ENCODE measurements around the gene COL19A1. TPM values are rescaled to one million over a fixed set of nuclear protein-coding genes. Genes with fewer than 3 reads are reported as not detected.

The COL19A1 gene
- total and polyA plus RNA-seq, 9 of the 15 experiments (the other 6 are each of a cell fraction or from before 2014, with no cell fraction given), result not detected

DNA sequence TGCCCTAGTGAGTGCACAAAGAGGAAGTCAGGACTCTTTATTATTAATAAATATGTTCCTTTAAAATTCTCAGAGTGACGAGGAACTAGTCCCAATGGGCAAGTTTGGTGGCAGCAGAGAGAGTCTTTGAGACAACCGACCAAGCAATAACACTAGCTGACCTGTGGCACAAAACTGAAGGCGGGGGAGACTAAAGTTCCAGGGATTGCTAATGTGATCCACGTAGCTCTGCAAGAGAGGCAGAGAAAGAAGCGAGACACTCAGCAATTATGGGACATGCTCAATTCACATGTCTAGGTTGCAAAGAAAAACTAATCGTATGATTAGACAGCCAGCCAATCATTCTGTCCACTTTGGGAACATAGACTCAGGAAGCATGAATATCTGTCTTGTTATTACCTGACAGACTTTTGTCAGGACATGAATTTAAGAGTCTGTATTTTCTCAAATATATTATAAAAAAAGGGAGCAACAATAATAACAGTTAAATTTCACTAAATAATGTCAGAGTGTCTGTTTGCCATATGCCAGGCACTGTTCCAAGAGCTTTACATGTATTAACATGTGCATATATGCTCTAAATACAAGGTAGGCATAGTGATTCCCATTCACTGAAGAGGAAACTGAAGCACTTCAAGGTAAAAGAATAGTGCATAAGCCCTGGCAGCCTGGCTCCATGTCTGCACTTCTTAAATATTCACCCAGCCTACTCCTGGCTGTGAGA is 355.5 kb downstream of the COL19A1 start:
- ATAC-seq, result no peak
- H3K27me3 ChIP-seq (ENCODE audit: control insufficient read depth in 2 of 2, insufficient read depth in 2 of 2, low read length in 2 of 2), result peaks cover 6 to 7% of the 10 kb centered on the region in 2 experiments; a peak in 3 of 5 replicates
- CTCF ChIA-PET (ENCODE audit: low intra/inter-chr PET ratio), result interaction anchor here (0.8 to 1.6 kb wide), 2 partner anchors 663 to 733 kb away, joined by 3 read pairs; no protein-coding TSS in a partner anchor

DNA sequence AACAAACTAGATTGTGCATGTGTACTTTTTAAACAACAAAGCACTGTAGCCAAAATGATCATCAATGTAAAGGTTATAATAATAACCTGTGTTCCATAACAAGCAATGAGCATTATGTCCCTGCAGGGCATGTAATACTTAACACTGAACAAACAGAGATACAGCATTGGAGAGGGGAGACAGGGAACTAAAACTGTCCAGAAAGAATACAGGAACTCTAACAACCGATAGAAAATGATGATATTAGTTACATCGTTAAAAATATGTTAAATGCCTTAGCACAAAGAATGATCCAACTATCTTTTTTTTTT is 356.0 kb downstream of the COL19A1 start:
- H3K27ac ChIP-seq (ENCODE audit: extremely low read depth, low read depth, low read length), result no peak overlapping the region
- no peak overlapping the region for H3K4me2 ChIP-seq (ENCODE audit: insufficient read depth, low read length)
- in situ Hi-C loops (cut with MboI), result loop anchor here (5.0 to 10.0 kb wide), 3 partner anchors 80 to 472 kb away; partner anchors contain the start of gene COL9A1
- H3K79me2 ChIP-seq (ENCODE audit: control insufficient read depth, insufficient read depth, low read length), result no peaks in the 10 kb centered on the region
- no peak overlapping the region for H2AFZ ChIP-seq (ENCODE audit: low read depth, low read length)
- H3K9me1 ChIP-seq (ENCODE audit: control insufficient read depth, insufficient read depth, low read length), result no peaks in the 10 kb centered on the region
- BruUV-seq (replicated peaks), result no TSS peak
- H4K20me1 ChIP-seq (replicated peaks; ENCODE audit: control insufficient read depth, insufficient read depth, low read length), result no peaks in the 10 kb centered on the region
- no peaks in the 10 kb centered on the region; the same call in 1 of the 2 replicates for H3K9me3 ChIP-seq (replicated peaks; ENCODE audit: control insufficient read depth, insufficient read depth, low read depth, low read length)
- H3K36me3 ChIP-seq (ENCODE audit: control insufficient read depth, insufficient read depth, low read length), result no peaks in the 10 kb centered on the region
- ChIA-PET CTCF (ENCODE audit: low intra/inter-chr PET ratio) (no interaction called here), POLR2A (no interaction called here)
- no peak overlapping the region for H3K9ac ChIP-seq (ENCODE audit: insufficient read depth in 1 of 2, low read depth in 2 of 2, low read length in 2 of 2)
- 0% methylated on average over 2 of the region's 2 CpGs for WGBS (ENCODE audit: insufficient coverage, low coverage, missing lambda C conversion rate)
- no peak for DNase-seq (ENCODE audit: extremely low read depth in 1 of 4, low spot score in 3 of 4)
- ATAC-seq, result no peak
- intact Hi-C loops (cut with micrococcal nuclease), result loop anchor here (5.0 kb wide), 4 partner anchors 465 to 1125 kb away; no protein-coding TSS in a partner anchor
- no peak for TF ChIP-seq RBM14 (IDR thresholded peaks at IDR 0.05; ENCODE audit: borderline replicate concordance, insufficient read depth, low read depth, low read length)
- no peak for TF ChIP-seq PTRF (tag; IDR thresholded peaks at IDR 0.05)
- TF ChIP-seq PRPF4 (IDR thresholded peaks at IDR 0.05; ENCODE audit: insufficient read depth, low read depth, low read length, poor library complexity, severe bottlenecking), result no peak
- no peak for TF ChIP-seq CHCHD3 (CRISPR knock-in tag; IDR thresholded peaks at IDR 0.05)
- TF ChIP-seq CCAR2 (IDR thresholded peaks at IDR 0.05; ENCODE audit: low read depth, low read length), result no peak
- no peak for TF ChIP-seq RBBP5 (IDR thresholded peaks at IDR 0.05; ENCODE audit: borderline replicate concordance, insufficient read depth, low read length, poor library complexity, severe bottlenecking)
- no peak for TF ChIP-seq CBX8 (IDR thresholded peaks at IDR 0.05; ENCODE audit: borderline replicate concordance, extremely low read depth, low read depth, low read length, poor library complexity, severe bottlenecking)
- no peak for TF ChIP-seq EWSR1 (IDR thresholded peaks at IDR 0.05; ENCODE audit: borderline replicate concordance, low read depth, partially characterized antibody)
- no peak for TF ChIP-seq ZNF551 (CRISPR knock-in tag; IDR thresholded peaks at IDR 0.05)
- no peak for TF ChIP-seq NUFIP1 (IDR thresholded peaks at IDR 0.05; ENCODE audit: partially characterized antibody)
- no peak for TF ChIP-seq BMI1 (IDR thresholded peaks at IDR 0.05; ENCODE audit: low read length)
- FAIRE-seq, result no peak
- H3K4me1 ChIP-seq (replicated peaks in 1 of 2; ENCODE audit: control insufficient read depth in 2 of 2, insufficient read depth in 2 of 2, low read length in 2 of 2), result no peaks in the 10 kb centered on the region; a peak in 1 of 5 replicates
- H3K4me3 ChIP-seq, result no peak overlapping the region
- peaks cover 6% of the 10 kb centered on the region in 2 experiments; a peak in 3 of 5 replicates for H3K27me3 ChIP-seq (ENCODE audit: control insufficient read depth in 2 of 2, insufficient read depth in 2 of 2, low read length in 2 of 2)

More for the DNA sequence above, 355.5 kb downstream of the COL19A1 start:
- Histone ChIP-seq H2AFZ (ENCODE audit: low read depth, low read length) (no peak overlapping the region), H3K4me3 (no peak overlapping the region), H3K4me2 (ENCODE audit: insufficient read depth, low read length) (no peak overlapping the region), H3K36me3 (ENCODE audit: control insufficient read depth, insufficient read depth, low read length) (no peaks in the 10 kb centered on the region), H3K9ac (ENCODE audit: insufficient read depth in 1 of 2, low read depth in 2 of 2, low read length in 2 of 2) (no peak overlapping the region), H3K4me1 (replicated peaks in 1 of 2; ENCODE audit: control insufficient read depth in 2 of 2, insufficient read depth in 2 of 2, low read length in 2 of 2) (no peaks in the 10 kb centered on the region; a peak in 1 of 5 replicates), H3K27ac (ENCODE audit: extremely low read depth, low read depth, low read length) (no peak overlapping the region), H3K79me2 (ENCODE audit: control insufficient read depth, insufficient read depth, low read length) (no peaks in the 10 kb centered on the region), H4K20me1 (replicated peaks; ENCODE audit: control insufficient read depth, insufficient read depth, low read length) (no peaks in the 10 kb centered on the region), H3K9me1 (ENCODE audit: control insufficient read depth, insufficient read depth, low read length) (no peaks in the 10 kb centered on the region), H3K9me3 (replicated peaks; ENCODE audit: control insufficient read depth, insufficient read depth, low read depth, low read length) (no peaks in the 10 kb centered on the region; the same call in 1 of the 2 replicates)
- FAIRE-seq, result no peak
- POLR2A ChIA-PET, result interaction anchor here (0.6 to 1.6 kb wide), 6 partner anchors 10 to 807 kb away, joined by 3 to 6 read pairs (median 5); no protein-coding TSS in a partner anchor
- TF ChIP-seq ZNF41 (CRISPR knock-in tag; conservative IDR thresholded peaks at IDR 0.05), result no peak
- TF ChIP-seq, protein P1, sequence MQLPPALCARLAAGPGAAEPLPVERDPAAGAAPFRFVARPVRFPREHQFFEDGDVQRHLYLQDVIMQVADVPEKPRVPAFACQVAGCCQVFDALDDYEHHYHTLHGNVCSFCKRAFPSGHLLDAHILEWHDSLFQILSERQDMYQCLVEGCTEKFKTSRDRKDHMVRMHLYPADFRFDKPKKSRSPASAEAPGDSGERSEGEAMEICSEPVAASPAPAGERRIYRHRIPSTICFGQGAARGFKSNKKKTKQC (CRISPR knock-in tag; IDR thresholded peaks at IDR 0.05), result no peak
- no peak for DNase-seq (ENCODE audit: extremely low read depth in 1 of 4, low spot score in 3 of 4)
- WGBS (ENCODE audit: insufficient coverage, low coverage, missing lambda C conversion rate), result 0% methylated on average over 6 of the region's 6 CpGs
- intact Hi-C loops (cut with micrococcal nuclease), result loop anchor here (2.0 to 5.0 kb wide), 7 partner anchors 87 to 1125 kb away; no protein-coding TSS in a partner anchor
- in situ Hi-C loops (cut with MboI), result loop anchor here (5.0 to 10.0 kb wide), 3 partner anchors 80 to 473 kb away; partner anchors contain the start of gene COL9A1
- no TSS peak for BruUV-seq (replicated peaks)
